PFSK-1 (cell line): ENCODE measurements around the gene PHACTR2.

ENCODE experiments used
- FOXP2 ChIP-seq: optimal IDR thresholded peaks from 2 replicates; pipeline ENCODE3; 2011; ENCODE audit warnings: borderline replicate concordance, control low read depth, inconsistent platforms; ENCODE audit not compliant: insufficient read depth; ENCODE audit errors: extremely low read length, extremely low read depth
- POLR2AphosphoS5 ChIP-seq: IDR thresholded peaks from 2 replicates; pipeline ENCODE4 v1.6.1; 2012; ENCODE audit warnings: low read depth, mild to moderate bottlenecking, control low read depth, low read length, moderate library complexity
- REST ChIP-seq, 2 experiments: IDR thresholded peaks; 2 replicates each; pipeline versions ENCODE4 v1.6.1 to v1.8.0; 2011 to 2012; ENCODE audit warnings: low read depth in 2 of 2, low read length in 2 of 2, control low read depth in 1 of 2, inconsistent platforms in 1 of 2, mild to moderate bottlenecking in 1 of 2, moderate library complexity in 1 of 2; ENCODE audit not compliant: insufficient read depth in 1 of 2
- SIN3A ChIP-seq: IDR thresholded peaks from 2 replicates; pipeline ENCODE4 v1.6.1; 2012; ENCODE audit warnings: mild to moderate bottlenecking, low read length, moderate library complexity, borderline replicate concordance; ENCODE audit not compliant: insufficient read depth
- TAF1 ChIP-seq: IDR thresholded peaks from 2 replicates; pipeline ENCODE4 v1.6.1; 2012; ENCODE audit warnings: low read length, control low read depth, borderline replicate concordance; ENCODE audit not compliant: insufficient read depth

PHACTR2 gene

GRCh38 chr6:143637691-143638090 lies 40.1 kb upstream of the PHACTR2 start:
- TF ChIP-seq TAF1 (no peak), POLR2AphosphoS5 (no peak), FOXP2 (no peak), REST (IDR thresholded peaks at IDR 0.05; ENCODE audit: insufficient read depth in 1 of 2, low read depth in 2 of 2, low read length in 2 of 2) (no peak), SIN3A (no peak)

DNA sequence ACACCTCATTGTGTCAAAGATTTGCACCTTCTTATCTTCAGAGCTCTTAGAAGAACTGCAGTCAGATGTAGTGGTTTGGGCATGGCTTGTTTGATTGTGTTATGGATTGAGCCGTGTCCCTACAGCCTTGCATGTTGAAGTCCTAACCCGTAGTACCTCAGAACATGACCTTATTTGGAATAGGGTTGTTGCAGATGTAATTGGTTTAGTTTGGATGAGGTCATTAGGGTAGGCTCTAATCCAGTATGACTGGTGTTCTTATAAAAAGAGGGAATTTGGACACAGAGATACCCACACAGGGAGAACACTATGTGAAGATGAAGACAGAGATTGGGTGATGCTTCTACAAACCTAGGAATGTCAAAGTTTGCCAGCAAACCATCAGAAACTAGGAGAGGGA lies 35.4 kb upstream of the PHACTR2 start:
- TF ChIP-seq FOXP2 (no peak), TAF1 (no peak), SIN3A (no peak), POLR2AphosphoS5 (no peak), REST (IDR thresholded peaks at IDR 0.05; ENCODE audit: insufficient read depth in 1 of 2, low read depth in 2 of 2, low read length in 2 of 2) (no peak)

- no peak for TF ChIP-seq POLR2AphosphoS5
- no peak for TF ChIP-seq SIN3A
- TF ChIP-seq TAF1, result no peak
- TF ChIP-seq FOXP2, result no peak
- no peak for TF ChIP-seq REST (IDR thresholded peaks at IDR 0.05; ENCODE audit: insufficient read depth in 1 of 2, low read depth in 2 of 2, low read length in 2 of 2)
These were observed 30.6 kb upstream of the PHACTR2 start for GRCh38 chr6:143647191-143647590.

GRCh38 chr6:143647732-143648131 lies 30.0 kb upstream of the PHACTR2 start:
- no peak for TF ChIP-seq SIN3A
- TF ChIP-seq POLR2AphosphoS5, result no peak
- no peak for TF ChIP-seq REST (IDR thresholded peaks at IDR 0.05; ENCODE audit: insufficient read depth in 1 of 2, low read depth in 2 of 2, low read length in 2 of 2)
- no peak for TF ChIP-seq FOXP2
- no peak for TF ChIP-seq TAF1

GRCh38 chr6:143652841-143653331 lies 24.9 kb upstream of the PHACTR2 start:
- TF ChIP-seq TAF1, result no peak
- TF ChIP-seq FOXP2, result no peak
- no peak for TF ChIP-seq POLR2AphosphoS5
- TF ChIP-seq REST (IDR thresholded peaks at IDR 0.05; ENCODE audit: insufficient read depth in 1 of 2, low read depth in 2 of 2, low read length in 2 of 2), result no peak
- TF ChIP-seq SIN3A, result no peak
